ENCODE results near the gene MICA.
A peak's percentile ranks its signal among the peaks of the same experiment; 100 is the strongest.
"Not testable (repeated sequence)": the region's sequence is repeated elsewhere in the genome, so short reads cannot be mapped to it uniquely, and the experiment has no call there.

MICA gene

GRCh38 chr6:31383149-31383548, 20.2 kb upstream of the MICA start:
- no peak for DNase-seq (ENCODE audit: low spot score)

- no peak for DNase-seq (ENCODE audit: low spot score)
These were observed 18.4 kb upstream of the MICA start for GRCh38 chr6:31385041-31385440.

- no peak for DNase-seq (ENCODE audit: low spot score)
These were observed 17.3 kb upstream of the MICA start for GRCh38 chr6:31386099-31386498.

GRCh38 chr6:31386977-31387376, 16.4 kb upstream of the MICA start:
- DNase-seq (ENCODE audit: low spot score) = no peak

- DNase-seq (ENCODE audit: low spot score) = not testable (repeated sequence)
These were observed 14.2 kb upstream of the MICA start for GRCh38 chr6:31388916-31389801.

- not testable (repeated sequence) for DNase-seq (ENCODE audit: low spot score)
These were observed 13.6 kb upstream of the MICA start for GRCh38 chr6:31389802-31390132.

GRCh38 chr6:31393932-31394331, 9.5 kb upstream of the MICA start:
- no peak for DNase-seq (ENCODE audit: low spot score)

GRCh38 chr6:31394381-31394780, 9.0 kb upstream of the MICA start:
- DNase-seq (ENCODE audit: low spot score) = no peak

GRCh38 chr6:31395832-31396231, 7.6 kb upstream of the MICA start:
- no peak for DNase-seq (ENCODE audit: low spot score)

GRCh38 chr6:31396422-31397152, 6.8 kb upstream of the MICA start:
- DNase-seq (ENCODE audit: low spot score) = peak; percentile 84

- not testable (repeated sequence) for DNase-seq (ENCODE audit: low spot score)
These were observed 6.3 kb upstream of the MICA start for GRCh38 chr6:31397153-31397499.

GRCh38 chr6:31397901-31398525, 5.4 kb upstream of the MICA start:
- no peak for DNase-seq (ENCODE audit: low spot score)

GRCh38 chr6:31399589-31400466, 3.6 kb upstream of the MICA start:
- peak; percentile 78 for DNase-seq (ENCODE audit: low spot score)

- DNase-seq (ENCODE audit: low spot score) = peak; percentile 41
These were observed 2.7 kb upstream of the MICA start for GRCh38 chr6:31400467-31401289.

GRCh38 chr6:31401403-31401802, 2.0 kb upstream of the MICA start:
- no peak for DNase-seq (ENCODE audit: low spot score)

GRCh38 chr6:31402324-31403282, 792 bp upstream of the MICA start:
- DNase-seq (ENCODE audit: low spot score) = no peak

- DNase-seq (ENCODE audit: low spot score) = not testable (repeated sequence)
These were observed 618 bp downstream of the MICA start for GRCh38 chr6:31404061-31404364.

GRCh38 chr6:31405996-31406395, 2.6 kb downstream of the MICA start:
- no peak for DNase-seq (ENCODE audit: low spot score)

- DNase-seq (ENCODE audit: low spot score) = no peak
These were observed 4.3 kb downstream of the MICA start for GRCh38 chr6:31407699-31408098.

- DNase-seq (ENCODE audit: low spot score) = no peak
These were observed 9.1 kb downstream of the MICA start for GRCh38 chr6:31412506-31412905.
